ENCODE results near the gene SPAG5.
A peak's percentile ranks its signal among the peaks of the same experiment; 100 is the strongest.

DNA sequence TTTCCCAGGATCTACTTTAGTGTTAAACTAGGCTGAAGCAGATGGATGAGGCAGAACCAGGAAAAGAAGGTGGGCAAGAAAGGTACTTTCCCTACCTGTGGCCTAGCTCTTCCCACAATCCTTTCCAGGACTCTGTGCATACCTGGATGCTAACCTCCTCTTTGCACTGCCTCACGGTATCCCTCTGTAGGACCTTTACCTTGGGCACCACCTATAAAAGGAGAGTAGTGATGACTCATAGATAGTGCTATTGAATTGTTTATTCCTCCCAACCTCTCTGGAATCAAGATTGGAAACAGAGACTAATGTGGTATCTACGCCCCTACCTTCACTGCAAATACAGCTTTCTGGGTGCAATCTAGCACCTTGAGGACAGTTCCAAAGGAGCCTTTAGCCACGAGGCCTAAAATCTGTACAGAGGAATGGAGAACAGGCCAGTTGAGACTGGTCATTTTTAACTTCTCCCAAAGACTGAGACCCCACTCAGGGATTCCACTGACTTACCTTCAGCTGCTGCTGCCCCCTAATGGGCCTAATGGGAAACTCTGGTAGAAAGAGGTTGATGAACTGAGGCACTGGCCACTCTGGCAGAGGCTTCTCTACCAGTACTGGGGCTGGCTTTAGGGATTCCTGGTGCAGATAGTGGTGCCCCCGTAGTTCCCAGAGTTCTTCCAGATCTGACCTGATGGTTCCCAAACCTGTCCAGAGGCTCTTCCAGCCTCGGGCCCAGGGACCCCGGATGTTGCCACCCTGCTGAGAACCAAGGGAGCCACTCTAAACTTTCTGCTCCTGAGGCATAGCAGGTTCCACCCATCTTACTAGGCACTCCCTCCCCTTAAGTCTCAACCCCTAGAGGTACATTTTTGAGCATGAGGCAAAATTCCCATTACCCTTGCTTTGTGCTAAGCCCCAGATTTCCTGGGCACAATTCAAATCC is 14.4 kb upstream of the SPAG5 start:
- TF ChIP-seq CTCF (conservative IDR thresholded peaks at IDR 0.05; ENCODE audit: low read depth, low read length) (peak; percentile 64), EZH2 (IDR thresholded peaks at IDR 0.05; ENCODE audit: low read length, unreplicated experiment) (no peak), EZH2phosphoT487 (IDR thresholded peaks at IDR 0.05; ENCODE audit: borderline replicate concordance, low read length) (no peak)

Data from PC-3 (cell line).